ENCODE data around the gene DCDC1.
A peak's percentile ranks its signal among the peaks of the same experiment; 100 is the strongest.
"Not testable (repeated sequence)": the region's sequence is repeated elsewhere in the genome, so short reads cannot be mapped to it uniquely, and the experiment has no call there.

DCDC1 gene

DNA sequence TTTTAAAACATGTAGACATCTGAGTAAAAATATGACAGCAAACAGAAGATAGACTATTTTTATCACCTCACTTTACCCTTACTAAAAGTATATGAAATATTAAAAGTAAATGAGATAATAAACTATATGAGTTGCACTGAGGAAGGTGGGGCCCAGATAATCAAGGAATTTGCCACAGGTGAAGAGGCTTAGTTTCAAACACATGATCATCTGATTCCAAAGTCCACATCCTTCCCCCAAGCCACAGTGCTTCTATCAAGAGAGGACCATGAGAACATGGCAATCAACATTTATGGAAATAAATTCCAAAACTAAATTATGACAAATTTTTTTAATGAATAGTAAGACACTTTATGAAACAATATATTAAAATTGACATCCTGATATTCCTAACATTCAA is 384.0 kb downstream of the DCDC1 start:
- DNase-seq (ENCODE audit: low read depth) = no peak

DNA sequence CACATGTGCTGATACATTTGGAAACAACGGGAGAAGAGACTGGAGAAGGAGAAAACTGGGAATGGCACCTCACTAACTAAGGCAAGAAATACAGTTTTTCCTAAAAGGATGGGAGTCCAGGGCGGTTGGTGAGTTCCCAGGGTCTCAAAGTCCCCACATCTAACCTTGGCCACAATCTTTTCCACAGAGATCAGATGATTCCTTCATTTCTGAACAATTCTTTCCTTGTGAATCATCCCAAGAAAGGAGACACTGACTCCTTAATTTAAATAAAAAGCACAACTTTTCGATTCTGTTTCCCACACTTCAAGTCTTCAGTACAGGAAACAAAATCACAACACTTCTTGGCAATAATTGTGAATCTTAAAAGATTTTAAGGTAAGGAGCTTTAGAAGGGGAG is 384.7 kb downstream of the DCDC1 start:
- DNase-seq (ENCODE audit: low read depth) = peak; percentile 52

DNA sequence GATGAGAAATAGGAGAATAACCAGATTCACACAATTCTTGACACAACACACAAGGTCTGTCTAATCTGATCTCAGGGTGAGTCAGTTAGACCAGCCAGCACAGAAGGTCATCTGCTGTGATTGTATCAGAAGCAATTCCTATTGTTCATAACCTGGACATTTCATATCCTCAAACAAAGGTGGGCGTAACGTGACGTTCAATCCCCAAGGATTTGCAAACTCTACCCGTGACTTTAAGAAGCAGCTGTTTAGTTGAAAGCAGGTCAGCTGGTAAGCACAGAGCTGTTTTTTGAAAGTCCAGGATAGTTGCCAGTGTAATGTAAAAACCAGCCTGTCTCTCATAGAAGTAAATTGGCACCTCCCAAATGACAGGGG is 385.1 kb downstream of the DCDC1 start:
- peak; percentile 64 for DNase-seq (ENCODE audit: low read depth)

DNA sequence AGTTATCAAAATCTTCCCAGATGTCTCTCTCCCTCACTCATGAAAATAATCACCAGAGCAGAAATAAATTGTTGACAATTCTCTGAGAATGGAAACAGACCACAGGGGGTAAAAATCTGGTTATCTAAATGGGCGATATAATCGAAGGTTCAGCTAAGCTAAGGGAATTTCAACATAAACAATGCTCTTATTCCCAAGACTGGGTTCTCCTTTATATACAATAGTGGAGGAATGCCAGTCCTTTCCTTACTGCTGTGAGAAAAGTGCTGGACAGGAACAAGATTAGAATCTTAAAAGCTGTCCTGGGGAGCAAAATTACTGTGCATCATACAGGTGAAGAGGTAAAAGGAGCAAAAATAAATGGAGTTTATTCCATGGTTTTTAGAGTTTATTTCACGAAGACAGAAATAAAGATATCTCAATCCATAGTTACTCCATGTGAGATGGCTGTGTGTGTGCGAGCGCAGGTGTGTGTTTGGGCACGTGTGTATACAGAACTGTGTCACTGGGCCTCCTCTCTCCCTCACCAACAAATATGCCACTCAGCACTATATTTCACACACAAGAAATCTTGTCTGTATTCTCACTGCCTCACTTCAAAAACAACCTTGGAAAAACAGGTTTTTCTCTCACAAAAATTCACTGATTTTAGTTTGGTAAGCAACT is 385.6 kb downstream of the DCDC1 start:
- no peak for DNase-seq (ENCODE audit: low read depth)

DNA sequence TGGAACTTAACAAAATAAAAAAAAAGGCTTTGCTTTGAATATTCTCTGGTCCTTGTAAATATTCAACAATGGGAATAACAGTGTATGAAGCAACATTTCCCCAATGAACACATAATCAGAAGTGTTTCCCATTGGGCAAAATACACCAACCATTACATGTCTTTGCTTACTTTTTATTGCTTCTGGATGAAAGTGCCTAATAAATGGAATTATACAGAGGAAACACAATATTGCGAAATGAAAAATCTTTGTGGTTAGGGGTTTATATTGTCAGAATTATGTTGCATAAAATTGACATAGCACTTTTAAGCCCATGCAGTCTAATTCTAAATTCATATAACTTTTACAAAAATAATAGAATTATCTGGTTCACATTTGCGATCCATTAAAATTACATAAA is 386.4 kb downstream of the DCDC1 start:
- no peak for DNase-seq (ENCODE audit: low read depth)

DNA sequence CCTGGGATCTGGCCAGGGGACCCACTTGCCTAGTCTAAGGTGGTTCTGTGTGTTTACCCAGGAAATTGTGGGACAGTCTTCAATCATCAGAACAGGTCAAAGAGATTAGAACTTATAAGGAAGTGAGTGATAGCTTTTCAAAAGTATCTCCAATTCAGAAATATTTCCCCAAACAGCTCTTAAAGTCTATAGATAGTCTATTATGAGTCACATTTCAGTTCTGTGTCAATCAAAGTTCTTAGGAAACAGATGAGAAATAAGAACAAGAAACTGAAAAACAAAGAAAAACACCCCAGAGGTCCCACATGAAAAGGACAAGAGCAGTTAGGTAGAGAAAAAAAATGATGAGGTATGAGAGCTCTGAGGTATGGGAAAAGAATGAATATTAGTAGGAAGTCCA is 402.0 kb downstream of the DCDC1 start:
- DNase-seq (ENCODE audit: low read depth) = no peak

DNA sequence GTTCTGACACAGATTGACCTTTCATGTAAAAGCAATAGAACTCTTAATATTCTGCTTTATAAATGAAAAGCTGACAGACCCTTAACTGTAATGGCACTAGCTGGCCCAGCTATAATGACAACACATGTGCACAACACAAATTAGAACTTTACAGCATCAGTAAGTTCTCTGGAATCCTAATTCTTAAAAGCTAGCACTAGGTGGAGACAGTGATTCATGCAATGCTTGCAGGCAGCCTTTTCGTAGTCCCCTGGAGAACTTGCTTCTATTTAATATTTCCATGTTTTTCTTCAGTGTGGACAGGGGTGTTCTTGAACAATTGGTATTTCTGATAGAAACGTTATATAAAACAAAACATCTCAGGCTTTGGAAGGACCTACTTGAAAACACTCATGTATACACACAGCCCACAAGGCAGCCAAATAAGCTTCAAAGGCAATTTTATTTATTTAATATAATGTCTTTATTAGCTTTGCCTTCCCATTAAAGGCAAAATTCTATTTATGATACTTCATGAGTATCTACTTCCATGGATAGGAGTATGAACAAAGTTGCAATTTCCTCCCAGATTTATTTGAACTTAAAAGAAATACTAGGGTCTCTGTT is 409.0 kb downstream of the DCDC1 start:
- DNase-seq (ENCODE audit: low read depth) = peak; percentile 46

DNA sequence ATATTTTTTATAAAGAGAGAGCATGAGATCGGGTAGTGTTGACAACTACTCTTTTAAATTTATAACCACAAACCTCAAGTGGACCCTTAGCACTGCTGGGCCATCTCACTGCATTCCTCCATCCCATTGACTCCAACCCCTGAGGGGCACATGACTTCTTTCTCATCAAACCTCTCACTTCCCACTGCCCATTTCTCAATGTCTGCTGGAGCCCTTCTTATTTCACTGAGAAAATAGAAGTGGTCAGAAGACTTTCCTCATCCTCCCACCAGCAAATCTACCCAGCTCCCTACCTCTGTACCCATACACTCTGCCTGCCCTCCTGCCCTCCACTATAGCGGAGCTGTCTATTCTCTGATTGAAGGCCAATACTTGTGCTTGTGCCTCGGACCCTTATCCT is 412.8 kb downstream of the DCDC1 start:
- no peak for DNase-seq (ENCODE audit: low read depth)

DNA sequence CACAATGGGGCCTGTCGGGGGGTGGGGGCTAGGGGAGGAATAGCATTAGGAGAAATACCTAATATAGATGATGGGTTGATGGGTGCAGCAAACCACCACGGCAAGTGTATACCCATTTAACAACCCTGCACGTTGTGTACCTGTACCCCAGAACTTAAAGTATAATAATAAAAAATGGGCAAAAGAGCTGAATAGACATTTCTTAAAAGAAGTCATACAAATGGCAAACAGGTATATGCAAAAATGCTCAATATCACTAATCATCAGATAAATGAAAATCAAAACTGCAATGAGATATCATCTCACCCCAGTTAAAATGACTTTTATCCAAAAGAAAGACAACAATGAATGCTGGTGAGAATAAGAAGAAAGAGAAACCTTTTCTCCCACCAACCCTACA is 419.7 kb downstream of the DCDC1 start:
- no peak for DNase-seq (ENCODE audit: low read depth)

DNA sequence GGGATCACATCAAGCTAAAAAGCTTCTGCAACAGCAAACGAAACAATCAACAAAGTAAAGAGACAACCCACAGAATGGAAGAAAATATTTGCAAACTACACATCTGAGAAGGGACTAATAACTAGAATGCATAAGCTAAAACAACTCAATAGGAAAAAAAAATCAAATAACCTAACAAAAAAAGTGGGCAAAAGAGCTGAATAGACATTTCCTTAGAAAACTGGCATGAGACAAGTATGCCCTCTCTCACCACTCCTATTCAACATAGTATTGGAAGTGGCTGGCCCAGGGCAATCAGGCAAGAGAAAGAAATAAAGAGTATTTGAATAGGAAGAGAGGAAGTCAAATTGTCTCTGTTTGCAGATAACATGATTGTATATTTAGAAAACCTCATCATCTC is 421.8 kb downstream of the DCDC1 start:
- not testable (repeated sequence) for DNase-seq (ENCODE audit: low read depth)

DNA sequence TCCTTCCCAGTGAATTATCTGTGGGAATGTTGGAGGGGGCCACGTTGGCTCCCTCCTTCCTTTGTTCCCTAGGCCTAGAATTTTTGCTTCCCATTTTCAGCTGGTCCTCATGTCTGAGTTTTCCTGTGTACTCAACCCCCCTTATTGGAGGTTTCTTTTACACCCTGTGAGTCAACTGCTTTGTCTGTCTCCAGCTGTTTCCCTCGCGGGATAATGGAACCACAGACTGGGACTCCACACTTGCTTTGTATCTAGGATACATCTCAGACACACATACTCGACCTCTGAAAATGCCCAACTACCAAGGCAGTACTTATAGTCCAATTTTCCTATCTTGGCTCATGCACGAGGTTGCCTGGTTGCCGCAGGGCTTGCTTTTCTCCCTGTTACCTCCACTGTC is 430.7 kb downstream of the DCDC1 start:
- no peak for DNase-seq (ENCODE audit: low read depth)

DNA sequence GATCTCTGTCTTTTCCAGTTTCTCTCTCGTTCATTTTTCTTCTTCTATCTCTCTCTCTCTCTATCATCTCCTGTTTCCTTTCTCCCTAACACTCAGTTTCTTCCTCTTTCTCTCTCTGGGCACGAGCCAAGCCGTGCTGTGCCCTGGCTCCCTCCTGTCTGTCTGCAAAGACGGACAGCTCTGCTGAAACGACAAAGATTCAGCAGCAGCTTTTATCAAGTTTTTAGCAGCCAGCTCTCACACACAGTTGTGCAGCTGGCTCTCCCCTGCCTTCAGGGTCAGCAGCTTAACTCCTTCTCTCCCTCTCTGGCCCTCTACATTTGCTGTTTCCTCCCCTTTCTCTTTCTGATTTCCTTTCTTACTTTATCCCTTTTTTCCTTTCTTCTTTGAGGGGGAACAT is 431.4 kb downstream of the DCDC1 start:
- no peak for DNase-seq (ENCODE audit: low read depth)

DNA sequence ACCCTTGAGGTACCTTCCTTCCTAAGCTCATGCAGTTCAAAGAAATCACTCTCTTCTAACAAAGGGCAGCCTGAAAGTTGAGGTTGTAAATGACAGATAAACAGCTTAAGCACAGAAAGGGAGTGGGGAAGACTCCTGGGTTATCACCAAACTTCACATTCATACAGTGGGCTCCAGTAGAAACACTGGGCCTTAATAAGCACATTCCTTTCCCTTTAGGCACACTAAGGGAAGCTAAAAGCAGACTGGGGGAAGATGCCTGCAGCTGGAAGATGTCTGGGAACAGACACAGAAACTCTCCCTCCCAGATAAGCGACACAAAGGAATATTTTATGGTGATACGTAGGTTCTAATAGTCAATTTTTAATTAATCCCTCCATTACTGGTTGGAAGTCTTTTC is 433.0 kb downstream of the DCDC1 start:
- peak; percentile 5 for DNase-seq (ENCODE audit: low read depth)

DNA sequence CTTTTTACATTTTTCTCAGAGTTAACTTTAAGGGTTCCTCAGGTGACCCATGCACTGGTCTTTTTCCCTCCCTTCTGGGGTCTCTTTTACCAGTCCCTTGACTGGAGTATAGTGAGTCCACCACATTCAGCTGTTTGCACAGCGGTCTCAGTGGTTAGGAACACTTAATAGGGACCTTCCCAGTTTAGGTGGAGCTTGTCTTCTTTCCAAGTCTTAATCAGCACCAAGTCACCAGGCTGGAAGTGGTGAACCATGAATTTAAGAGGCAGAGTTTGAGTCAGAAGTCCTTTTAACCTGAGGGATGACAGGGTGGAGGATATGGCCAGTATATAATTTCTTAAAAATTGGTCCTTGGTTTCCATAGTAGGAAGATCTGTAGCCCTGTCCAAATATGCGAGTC is 433.7 kb downstream of the DCDC1 start:
- DNase-seq (ENCODE audit: low read depth) = peak; percentile 9

DNA sequence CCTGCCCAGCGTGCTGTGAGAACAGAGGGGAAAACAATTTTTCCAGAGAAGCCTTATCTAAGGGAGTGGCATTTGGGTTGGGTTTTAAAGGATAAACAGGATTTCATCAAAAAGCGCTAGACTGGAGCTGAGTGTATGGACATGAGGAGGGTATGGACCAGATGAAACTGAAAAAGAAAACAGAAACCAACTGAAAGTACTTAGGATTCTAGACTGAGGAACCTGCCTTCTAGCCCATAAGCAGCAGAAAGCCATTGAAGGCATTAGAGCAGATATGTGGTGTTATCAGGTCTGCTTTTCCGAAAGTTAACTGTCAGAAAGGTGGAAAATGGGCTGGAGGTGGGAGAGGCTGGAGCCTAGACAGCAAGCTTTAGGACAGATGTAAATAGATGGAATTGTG is 443.4 kb downstream of the DCDC1 start:
- no peak for DNase-seq (ENCODE audit: low read depth)

DNA sequence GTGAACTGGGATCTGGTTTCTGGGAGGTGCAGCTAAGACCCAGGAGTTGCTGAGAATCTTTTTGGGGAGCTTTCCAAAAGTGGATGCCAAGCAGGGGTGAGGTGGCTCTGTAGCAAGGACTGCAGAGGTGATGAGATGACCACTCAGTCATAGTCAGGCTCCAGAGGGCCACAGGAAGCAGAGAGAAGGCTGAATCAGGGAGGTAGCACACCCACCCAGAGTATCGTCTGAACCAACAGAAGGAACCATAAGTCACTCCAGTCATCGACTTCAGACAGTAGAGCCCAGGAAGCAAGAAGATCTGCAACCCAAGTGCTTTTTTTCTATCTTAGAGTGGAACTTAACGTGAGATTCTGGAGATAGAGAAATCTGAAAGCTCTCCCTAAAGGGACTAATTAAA is 447.7 kb downstream of the DCDC1 start:
- no peak for DNase-seq (ENCODE audit: low read depth)

DNA sequence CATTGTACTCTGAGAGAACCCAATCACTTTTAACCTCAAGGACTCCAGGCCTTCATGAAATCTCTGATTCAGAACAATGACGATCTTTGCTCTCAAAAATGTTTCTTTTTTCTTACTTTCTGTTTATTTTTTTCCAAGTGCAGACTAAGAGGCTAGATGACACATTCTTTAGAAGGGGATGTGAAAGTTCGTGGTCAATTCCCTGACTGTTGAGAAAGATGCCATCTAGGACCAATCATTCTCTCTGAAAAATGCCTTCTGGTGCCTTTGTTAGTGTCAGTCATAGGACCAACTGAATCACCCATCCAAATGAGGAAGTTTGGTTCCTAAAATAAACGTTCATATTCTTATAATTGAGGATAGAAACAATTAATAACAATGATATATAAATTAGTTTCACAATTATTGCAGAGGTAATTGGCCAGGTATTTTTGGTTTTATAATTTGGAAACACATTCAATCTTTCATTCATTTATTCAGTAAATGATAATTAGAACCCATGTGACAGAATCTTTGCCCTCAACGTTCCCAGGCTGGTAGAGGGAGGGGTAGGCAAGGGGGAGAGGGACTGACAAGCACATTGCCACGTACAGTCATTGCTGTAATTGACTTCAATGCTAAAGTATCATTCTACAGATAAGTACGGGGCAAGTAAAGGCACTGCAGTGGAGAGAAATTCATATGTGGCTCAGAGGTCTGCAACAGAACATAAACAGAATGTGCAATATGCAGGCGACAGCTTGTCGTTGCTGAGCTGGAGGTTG is 450.0 kb downstream of the DCDC1 start:
- peak; percentile 23 for DNase-seq (ENCODE audit: low read depth)

DNA sequence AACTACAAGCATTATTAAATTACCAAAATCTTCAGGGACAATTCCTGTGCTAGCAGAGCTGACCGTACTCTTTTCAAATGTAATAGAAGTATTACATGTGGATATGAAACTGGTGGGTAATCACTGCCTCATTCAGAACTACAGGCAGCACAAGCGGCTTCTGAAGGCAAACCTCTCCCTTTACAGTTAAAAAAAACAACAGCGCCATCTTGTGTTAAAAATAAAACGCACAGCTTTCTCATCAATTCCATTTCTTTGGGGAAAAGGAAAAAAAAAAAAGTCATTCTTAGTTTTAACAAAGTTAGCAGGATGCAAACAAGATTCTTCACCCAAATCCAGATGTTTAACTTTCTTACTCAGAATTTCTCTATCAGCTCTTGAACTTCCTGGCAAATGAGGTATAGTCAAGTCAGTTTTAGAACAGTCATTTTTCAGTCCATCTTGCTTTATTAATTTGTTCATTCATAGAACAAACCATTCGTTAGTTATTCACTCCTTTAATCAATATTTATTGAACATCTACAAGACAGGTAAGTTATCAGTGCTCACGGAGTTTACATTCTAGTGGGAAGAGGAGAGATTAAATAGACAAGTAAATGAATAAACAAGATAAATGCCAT is 451.6 kb downstream of the DCDC1 start:
- DNase-seq (ENCODE audit: low read depth) = peak; percentile 56

DNA sequence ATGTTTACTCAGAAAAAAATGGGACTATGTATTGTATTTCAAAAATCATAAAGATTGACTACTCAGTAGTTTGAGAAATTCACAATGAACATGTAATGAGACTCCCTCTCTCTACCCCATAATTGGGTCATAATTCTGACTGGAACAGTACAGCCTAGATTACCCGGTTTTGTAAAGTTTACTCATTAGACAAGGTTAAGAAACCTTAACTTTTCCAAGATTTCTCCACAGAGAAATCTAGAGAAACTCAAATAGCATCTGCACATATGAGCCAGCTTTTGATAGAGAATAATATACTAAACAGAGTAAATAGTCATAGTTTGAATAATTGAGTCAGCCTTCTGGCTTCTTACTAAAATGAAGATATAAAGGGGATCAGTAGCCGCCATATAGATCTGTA is 452.3 kb downstream of the DCDC1 start:
- DNase-seq (ENCODE audit: low read depth) = no peak

DNA sequence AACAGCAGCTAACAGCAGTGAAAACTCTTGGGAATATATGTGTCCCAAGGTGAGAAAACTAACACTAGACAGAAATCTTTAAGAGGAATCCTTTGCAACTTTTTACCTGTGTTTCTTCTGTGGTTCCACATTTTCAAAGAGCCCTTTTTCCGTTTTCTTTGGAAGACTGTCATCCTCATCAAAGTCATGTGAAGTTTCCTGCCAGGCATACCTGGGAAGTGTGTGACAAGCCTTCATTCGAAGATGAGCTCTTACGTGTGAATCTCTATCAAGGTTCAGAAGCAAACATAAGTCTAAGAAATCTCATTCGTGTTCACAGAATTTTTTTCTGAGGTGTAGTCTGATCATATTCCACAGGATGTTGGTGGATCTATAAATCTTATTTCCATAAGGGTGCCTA is 452.8 kb downstream of the DCDC1 start:
- no peak for DNase-seq (ENCODE audit: low read depth)

DNA sequence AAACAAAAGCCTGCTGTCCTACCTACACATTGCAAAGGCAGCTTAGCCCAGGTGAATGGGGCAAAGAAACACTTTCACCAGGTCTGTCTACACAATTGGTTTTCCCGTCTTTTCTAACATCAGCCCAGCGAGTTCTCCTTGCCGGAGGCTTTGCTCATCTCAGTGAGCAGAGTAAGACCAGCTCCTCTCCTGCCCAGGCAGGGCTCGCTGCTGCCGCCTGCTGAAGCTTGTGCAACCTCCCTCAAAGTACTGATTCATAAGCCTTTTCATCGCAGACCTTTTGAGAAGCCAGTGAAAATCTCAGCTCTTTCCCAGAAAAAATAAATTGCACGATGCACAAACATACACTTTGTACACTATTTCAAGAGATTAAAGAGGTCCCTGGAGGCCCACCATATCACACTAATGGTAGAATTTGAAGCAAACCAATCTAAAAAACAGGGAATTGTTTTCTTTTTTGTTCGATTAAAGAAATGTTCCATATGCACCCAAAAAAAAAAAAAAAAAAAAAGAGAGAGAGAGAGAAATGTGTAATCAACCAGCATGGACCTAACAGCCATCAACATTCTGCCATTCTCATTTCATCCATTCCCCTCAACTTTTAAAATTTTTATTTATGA is 455.3 kb downstream of the DCDC1 start:
- peak; percentile 31 for DNase-seq (ENCODE audit: low read depth)

DNA sequence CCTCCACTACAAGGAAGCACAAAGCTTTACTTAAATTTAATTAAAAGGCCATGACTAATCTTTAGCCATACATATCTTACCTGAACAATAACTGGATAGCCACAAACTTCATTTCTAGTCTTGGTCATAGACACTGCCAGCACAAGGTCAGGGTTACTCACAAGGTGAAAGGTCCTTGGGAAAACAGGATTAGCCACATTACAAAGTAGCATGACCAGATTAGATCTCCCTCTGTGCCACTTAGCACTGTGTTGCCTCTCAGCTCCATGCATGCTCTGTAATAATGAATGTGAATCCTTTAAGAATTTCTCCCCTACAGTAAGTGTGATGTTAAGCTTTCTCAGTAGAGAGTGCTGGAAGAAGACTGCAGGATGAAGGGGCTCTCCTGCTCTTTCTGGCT is 458.3 kb downstream of the DCDC1 start:
- DNase-seq (ENCODE audit: low read depth) = no peak

DNA sequence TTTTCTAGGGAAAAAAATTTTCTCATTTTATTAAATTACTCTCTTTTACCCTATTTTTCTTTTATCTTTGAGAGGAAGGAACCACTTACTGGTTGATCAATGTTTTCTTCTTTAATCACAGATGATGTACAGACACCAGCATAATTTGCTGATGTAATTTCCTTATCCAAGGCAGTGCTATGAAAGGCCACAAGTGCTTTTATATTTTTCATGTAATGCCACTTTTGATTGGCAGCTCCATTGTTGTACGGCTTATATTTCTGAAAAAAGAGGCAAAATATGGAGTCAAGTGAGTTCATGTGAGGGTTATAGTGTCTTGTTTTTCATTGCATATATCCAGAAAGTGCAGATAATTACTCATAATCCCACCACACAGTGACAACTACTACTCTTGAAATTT is 460.7 kb downstream of the DCDC1 start:
- DNase-seq (ENCODE audit: low read depth) = no peak
